Sigmoid colon (tissue), 4 donors: Measurements from ENCODE around the gene MAPT.

Experiments
- CTCF ChIP-seq, 4 experiments: fragments of 450-650 bp in 3 of 4; fragments of 200-600 bp in 1 of 4; IDR thresholded peaks; one replicate each; pipeline ENCODE4 v1.5.1; 2016 to 2019; ENCODE audit warnings: antibody characterized with exemption in 4 of 4, mild to moderate bottlenecking in 3 of 4, moderate library complexity in 2 of 4
- EP300 ChIP-seq, 4 donors: sonication (generic); formaldehyde crosslinking; IDR thresholded peaks; one replicate each; pipeline ENCODE4 v1.6.1; 2017; ENCODE audit warnings: antibody characterized with exemption in 4 of 4
- POLR2A ChIP-seq, 2 donors: fragments of 450-650 bp; IDR thresholded peaks; one replicate each; pipeline ENCODE4 v1.6.1; 2016; ENCODE audit warnings: antibody characterized with exemption in 2 of 2, mild to moderate bottlenecking in 2 of 2, moderate library complexity in 2 of 2

DNA sequence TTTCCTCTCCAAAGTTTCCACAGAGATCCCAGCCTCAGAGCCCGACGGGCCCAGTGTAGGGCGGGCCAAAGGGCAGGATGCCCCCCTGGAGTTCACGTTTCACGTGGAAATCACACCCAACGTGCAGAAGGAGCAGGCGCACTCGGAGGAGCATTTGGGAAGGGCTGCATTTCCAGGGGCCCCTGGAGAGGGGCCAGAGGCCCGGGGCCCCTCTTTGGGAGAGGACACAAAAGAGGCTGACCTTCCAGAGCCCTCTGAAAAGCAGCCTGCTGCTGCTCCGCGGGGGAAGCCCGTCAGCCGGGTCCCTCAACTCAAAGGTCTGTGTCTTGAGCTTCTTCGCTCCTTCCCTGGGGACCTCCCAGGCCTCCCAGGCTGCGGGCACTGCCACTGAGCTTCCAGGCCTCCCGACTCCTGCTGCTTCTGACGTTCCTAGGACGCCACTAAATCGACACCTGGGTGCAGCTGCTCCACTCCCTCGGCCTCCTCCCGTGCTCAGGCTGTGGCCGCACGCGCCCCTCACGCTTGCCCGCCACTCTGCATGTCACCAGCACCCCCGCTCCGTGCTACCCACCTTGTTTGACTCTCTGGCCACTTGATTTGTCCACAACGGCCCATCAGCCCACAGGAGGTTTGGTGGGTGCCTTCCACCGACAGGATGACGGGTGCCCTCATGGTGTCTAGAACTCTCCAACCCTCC lies 89.4 kb downstream of the MAPT start:
- TF ChIP-seq CTCF (IDR thresholded peaks at IDR 0.05), result no peak
- no peak for TF ChIP-seq EP300 (IDR thresholded peaks at IDR 0.05)
- TF ChIP-seq POLR2A (IDR thresholded peaks at IDR 0.05), result no peak
